HEK293T (cell line): ENCODE measurements around the gene TMEM174.

Experiments
- ARNT ChIP-seq: fragments of 450-650 bp; IDR thresholded peaks from 2 replicates; pipeline ENCODE4 v1.6.1; 2017; ENCODE audit warnings: mild to moderate bottlenecking
- BHLHE40 ChIP-seq: fragments of 450-650 bp; IDR thresholded peaks from 2 replicates; pipeline ENCODE4 v1.6.1; 2016; ENCODE audit warnings: mild to moderate bottlenecking, moderate library complexity, borderline replicate concordance
- FOXK2 ChIP-seq: fragments of 450-650 bp; IDR thresholded peaks from 2 replicates; pipeline ENCODE4 v1.6.1; 2016; ENCODE audit warnings: mild to moderate bottlenecking
- FOXM1 ChIP-seq: fragments of 450-650 bp; IDR thresholded peaks from 2 replicates; pipeline ENCODE4 v1.6.1; 2017; ENCODE audit warnings: mild to moderate bottlenecking, borderline replicate concordance
- HDGF ChIP-seq: fragments of 450-650 bp; IDR thresholded peaks from 2 replicates; pipeline ENCODE4 v1.6.1; 2017; ENCODE audit warnings: antibody characterized with exemption, borderline replicate concordance
- LEF1 ChIP-seq: fragments of 450-650 bp; IDR thresholded peaks from 2 replicates; pipeline ENCODE4 v1.6.1; 2017; ENCODE audit warnings: mild to moderate bottlenecking, borderline replicate concordance
- NFRKB ChIP-seq: fragments of 450-650 bp; IDR thresholded peaks from 2 replicates; pipeline ENCODE4 v1.6.1; 2016; ENCODE audit warnings: mild to moderate bottlenecking, moderate library complexity
- SP1 ChIP-seq: fragments of 450-650 bp; IDR thresholded peaks from 2 replicates; pipeline ENCODE4 v1.6.1; 2017
- SUZ12 ChIP-seq: fragments of 450-650 bp; IDR thresholded peaks from 2 replicates; pipeline ENCODE4 v1.6.1; 2016; ENCODE audit warnings: mild to moderate bottlenecking
- ZNF384 ChIP-seq: fragments of 450-650 bp; IDR thresholded peaks from 2 replicates; pipeline ENCODE4 v1.6.1; 2016

DNA sequence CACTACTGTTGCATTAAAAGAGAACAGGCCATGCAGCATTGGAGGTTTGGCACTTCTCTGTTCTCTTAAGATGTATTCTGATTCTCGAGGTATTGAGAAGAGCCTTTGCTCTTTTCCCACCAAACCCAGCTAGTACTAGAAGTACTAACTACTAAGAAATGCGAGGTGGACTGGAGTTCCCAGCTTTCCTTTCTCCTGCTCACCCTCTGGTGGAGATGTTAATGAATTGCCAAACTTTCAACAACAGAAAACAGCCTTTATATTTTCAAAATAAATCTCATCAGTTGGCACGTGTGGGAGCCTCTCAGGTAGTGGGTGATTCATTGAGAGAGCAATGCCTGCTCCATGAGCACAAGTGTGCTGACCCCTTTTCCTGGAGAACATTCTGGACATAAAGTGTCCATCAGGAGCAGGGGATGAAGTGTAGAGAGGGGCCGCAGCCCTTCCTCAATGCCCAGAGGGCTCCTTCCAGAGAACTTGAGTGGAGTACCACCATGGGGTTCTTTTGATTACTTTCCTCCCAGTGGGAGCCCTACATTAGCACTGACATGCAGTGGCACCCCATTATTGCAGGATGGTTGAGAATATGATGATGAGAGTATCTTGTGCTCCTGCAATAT is 45.7 kb downstream of the TMEM174 start:
- no peak for TF ChIP-seq SUZ12
- no peak for TF ChIP-seq ZNF384
- no peak for TF ChIP-seq FOXM1
- no peak for TF ChIP-seq SP1
- TF ChIP-seq NFRKB = no peak
- TF ChIP-seq ARNT = no peak
- no peak for TF ChIP-seq LEF1
- no peak for TF ChIP-seq BHLHE40
- no peak for TF ChIP-seq HDGF
- TF ChIP-seq FOXK2 = no peak
